HepG2 (cell line): ENCODE results near the gene GAGE10. TPM values are rescaled to one million over a fixed set of nuclear protein-coding genes. Genes with fewer than 3 reads are reported as not detected.
A peak's percentile ranks its signal among the peaks of the same experiment; 100 is the strongest.

Experiments
- ATAC-seq: fragments of 200-7000 bp; cut with Tn5 transposase; 3 replicates; pipeline ENCODE4 v1.9.1; 2020; ENCODE audit warnings: mild to moderate bottlenecking, moderate library complexity
- BruUV-seq: library from RNA; stranded (reverse); fragments of 400-500 nt; replicated peaks from 2 replicates; lab custom pipeline; 2021; lab: Mats Ljungman, UMichigan
- CTCF ChIA-PET: fragments of 300-600 bp; formaldehyde crosslinking; extraction: SDS; loops from one replicate; lab custom pipeline; 2021; ENCODE audit warnings: low total read pairs, inconsistent platforms, low intra/inter-chr PET ratio; lab: Yijun Ruan, JAX
- POLR2A ChIA-PET: fragments of 350-600 bp; sonication (Branson Sonifier 250); formaldehyde crosslinking; loops from one replicate; lab custom pipeline; 2020; ENCODE audit warnings: antibody characterized with exemption, inconsistent platforms; lab: Yijun Ruan, JAX
- DNase-seq: peaks from one replicate; pipeline ENCODE4 v3.0.0-alpha.2; 2015; ENCODE audit warnings: low spot score
- FAIRE-seq: peaks from 3 replicates; lab custom pipeline; 2011; peaks lifted over from hg19 to GRCh38; lab: Jason Lieb, UNC
- H2AFZ ChIP-seq: one replicate; pipeline ENCODE4 v1.6.1; 2011; ENCODE audit warnings: low read length, inconsistent platforms
- H3K27ac ChIP-seq: fragments of 300-600 bp; 3 replicates; pipeline ENCODE4 v1.8.0; 2011; ENCODE audit warnings: mixed run types, mild to moderate bottlenecking, mixed read lengths, low read length, inconsistent platforms; ENCODE audit not compliant: insufficient read depth; ENCODE audit errors: extremely low read length
- H3K27me3 ChIP-seq, 2 experiments: fragments of 200-600 bp in 1 of 2; 2 replicates in 1 of 2; 3 replicates in 1 of 2; pipeline versions ENCODE4 v1.6.0 to v1.8.0; 2011; ENCODE audit warnings: low read length in 2 of 2, mild to moderate bottlenecking in 2 of 2, moderate library complexity in 2 of 2, inconsistent platforms in 1 of 2; ENCODE audit not compliant: insufficient read depth in 2 of 2, control insufficient read depth in 1 of 2
- H3K36me3 ChIP-seq, 2 experiments: fragments of 200-600 bp in 1 of 2; replicated peaks in 1 of 2; 2 replicates in 1 of 2; 3 replicates in 1 of 2; pipeline versions ENCODE4 v1.5.1 to v1.8.0; 2011; ENCODE audit warnings: low read length in 2 of 2, inconsistent platforms in 1 of 2; ENCODE audit not compliant: insufficient read depth in 2 of 2, control insufficient read depth in 1 of 2
- H3K4me1 ChIP-seq: 2 replicates; pipeline ENCODE4 v1.5.1; 2012; ENCODE audit warnings: low read length, inconsistent platforms; ENCODE audit not compliant: insufficient read depth
- H3K4me2 ChIP-seq: 2 replicates; pipeline ENCODE4 v1.6.0; 2011; ENCODE audit warnings: low read depth, low read length, inconsistent platforms
- H3K4me3 ChIP-seq, 3 experiments: fragments of 200-600 bp in 1 of 3; sonication (generic), shearing (Covaris generic) in 1 of 3; replicated peaks in 1 of 3; 2 replicates each; pipeline ENCODE4 v1.5.1; 2011 to 2016; ENCODE audit warnings: low read length in 3 of 3, inconsistent platforms in 2 of 3, low read depth in 2 of 3, mild to moderate bottlenecking in 2 of 3, control low read depth in 1 of 3, mixed read lengths in 1 of 3; ENCODE audit not compliant: insufficient read depth in 1 of 3
- H3K79me2 ChIP-seq: one replicate; pipeline ENCODE4 v1.6.1; 2011; ENCODE audit warnings: low read length, inconsistent platforms; ENCODE audit not compliant: insufficient read depth
- H3K9ac ChIP-seq: 2 replicates; pipeline ENCODE4 v1.6.0; 2011; ENCODE audit warnings: mild to moderate bottlenecking, low read depth, low read length, inconsistent platforms; ENCODE audit not compliant: insufficient read depth
- H3K9me3 ChIP-seq: 2 replicates; pipeline ENCODE4 v1.5.1; 2012; ENCODE audit warnings: mild to moderate bottlenecking, low read length
- H4K20me1 ChIP-seq: 2 replicates; pipeline ENCODE4 v1.6.0; 2011; ENCODE audit warnings: inconsistent platforms, mild to moderate bottlenecking, low read length, moderate library complexity; ENCODE audit not compliant: insufficient read depth
- ERF ChIP-seq: IDR thresholded peaks from 2 replicates; pipeline ENCODE4 v1.6.1; 2018; ENCODE audit warnings: missing biosample characterization, missing genetic modification reagents
- ZNF687 ChIP-seq: sonication (generic); formaldehyde crosslinking; IDR thresholded peaks from 2 replicates; pipeline ENCODE4 v1.5.1; 2020; ENCODE audit warnings: mild to moderate bottlenecking, missing genetic modification reagents, moderate library complexity
- WGBS: methylation state at CpG from one replicate; pipeline ENCODE4 v1.1.6; 2017; ENCODE audit warnings: low lambda C conversion rate; 5-methylcytosine and 5-hydroxymethylcytosine counted together
- in situ Hi-C: cut with HindIII; loops from 2 replicates; pipeline ENCODE4 v1.10.0; 2017; ENCODE audit warnings: low pct_unique_long_range_greater_than_20kb; ENCODE audit not compliant: extremely low pct_ligation_motif_present
- intact Hi-C: fragments of 100-400 bp; cut with micrococcal nuclease; formaldehyde crosslinking; loops from one replicate; pipeline ENCODE4 v1.10.0; 2022; ENCODE audit not compliant: unreplicated experiment
- polyA plus RNA-seq, 8 experiments: library from polyadenylated mRNA; depleted of rRNA in 3 of 8; stranded (reverse) in 7 of 8; unstranded in 1 of 8; fragments of >200 nt; fragmentation: Illumina TruSeq in 4 of 8; extraction: Trizol in 4 of 8; gene quantifications; 2 replicates each; pipeline versions ENCODE4 v1.2.1 to v1.2.3, GENCODE V29; 2011 to 2016; ENCODE audit warnings: low read depth in 4 of 8, missing spikeins in 1 of 8, mixed read lengths in 1 of 8; ENCODE audit not compliant: insufficient read depth in 1 of 8
- total RNA-seq, 5 experiments: library from RNA; depleted of rRNA; stranded (reverse); fragments of >200 nt; fragmentation: Illumina TruSeq; extraction: Trizol; gene quantifications; 2 replicates each; pipeline ENCODE4 v1.2.3, GENCODE V29; 2016; ENCODE audit warnings: low read depth in 1 of 5

The GAGE10 gene
- total and polyA plus RNA-seq, 2 of the 13 experiments (the other 11 are each of a cell fraction or from before 2014, with no cell fraction given) = not detected

GRCh38 chrX:49258749-49259124 is 44.7 kb upstream of the GAGE10 start:
- TF ChIP-seq ERF (CRISPR knock-in tag) (no peak), ZNF687 (CRISPR knock-in tag) (0 out of 2 replicates have a peak, but pooled peaks have one; percentile 6)
- TF ChIP-seq, all 625 proteins: peak for 1
- Histone ChIP-seq H2AFZ (no peak overlapping the region), H4K20me1 (no peaks in the 10 kb centered on the region), H3K36me3 (no peaks in the 10 kb centered on the region), H3K4me1 (peaks cover 11% of the 10 kb centered on the region), H3K9me3 (no peaks in the 10 kb centered on the region), H3K4me3 (no peak overlapping the region), H3K4me2 (peak overlapping the region; percentile 23; the same call in 1 of the 2 replicates), H3K79me2 (no peaks in the 10 kb centered on the region), H3K27me3 (no peaks in the 10 kb centered on the region), H3K27ac (no peak overlapping the region), H3K9ac (no peak overlapping the region)
- CTCF ChIA-PET = no interaction called here
- BruUV-seq = no TSS peak
- peak; percentile 76 for FAIRE-seq
- peak; percentile 1 for DNase-seq
- ATAC-seq = peak; percentile 80
- intact Hi-C loops (no loop called here), in situ Hi-C loops (no loop called here)
- POLR2A ChIA-PET = interaction anchor here (1.8 kb wide), 1 partner anchor 10 kb away, joined by 6 read pairs; the partner anchor contains the start of gene PPP1R3F
- WGBS = 25% methylated on average over 1 of the region's 5 CpGs
